H1 (cell line): ENCODE results near the gene MGAT5B. TPM values are rescaled to one million over a fixed set of nuclear protein-coding genes. Genes with fewer than 3 reads are reported as not detected.

Experiments used
- CTCF ChIA-PET: fragments of 300-600 bp; sonication (Branson Sonifier 250); formaldehyde crosslinking; loops from one replicate; lab custom pipeline; 2021; ENCODE audit not compliant: partially characterized antibody; lab: Charles Lee
- POLR2A ChIA-PET: fragments of 300-600 bp; sonication (Branson Sonifier 250); formaldehyde crosslinking; loops from one replicate; lab custom pipeline; 2021; ENCODE audit warnings: inconsistent platforms; ENCODE audit not compliant: partially characterized antibody; lab: Charles Lee
- DNase-seq, 2 experiments: peaks; one replicate each; pipeline versions ENCODE4 v3.0.0 to v3.0.0-alpha.2; 2010 to 2022; ENCODE audit warnings: low spot score in 2 of 2, low read depth in 1 of 2, mixed read lengths in 1 of 2
- FAIRE-seq: peaks from 2 replicates; lab custom pipeline; 2011; peaks lifted over from hg19 to GRCh38; lab: Jason Lieb, UNC
- H2AFZ ChIP-seq: 2 replicates; pipeline ENCODE4 v1.8.1; 2012; ENCODE audit warnings: low read length, inconsistent platforms
- H2AK5ac ChIP-seq: 2 replicates; pipeline ENCODE4 v1.6.1; 2013; ENCODE audit warnings: low read depth, low read length
- H2BK120ac ChIP-seq: replicated peaks from 2 replicates; pipeline ENCODE3; 2013; ENCODE audit warnings: low read depth, low read length, inconsistent platforms
- H2BK12ac ChIP-seq: 2 replicates; pipeline ENCODE4 v1.6.1; 2013; ENCODE audit warnings: low read depth, low read length
- H2BK15ac ChIP-seq: 2 replicates; pipeline ENCODE4 v1.6.1; 2013; ENCODE audit warnings: low read length
- H2BK20ac ChIP-seq: 2 replicates; pipeline ENCODE4 v1.6.1; 2013; ENCODE audit warnings: low read length
- H2BK5ac ChIP-seq: 2 replicates; pipeline ENCODE4 v1.6.1; 2013; ENCODE audit warnings: low read depth, low read length
- H3K14ac ChIP-seq: 2 replicates; pipeline ENCODE4 v1.6.1; 2013; ENCODE audit warnings: inconsistent platforms; ENCODE audit not compliant: insufficient read length
- H3K18ac ChIP-seq: 2 replicates; pipeline ENCODE4 v1.6.1; 2013; ENCODE audit warnings: low read length; ENCODE audit errors: extremely low read depth
- H3K23ac ChIP-seq: 2 replicates; pipeline ENCODE4 v1.6.1; 2013; ENCODE audit warnings: inconsistent platforms; ENCODE audit not compliant: insufficient read length
- H3K23me2 ChIP-seq: 2 replicates; pipeline ENCODE4 v1.6.1; 2013; ENCODE audit warnings: low read depth, low read length
- H3K27ac ChIP-seq: 2 replicates; pipeline ENCODE4 v1.6.1; 2011; ENCODE audit warnings: low read depth, low read length, inconsistent platforms
- H3K27me3 ChIP-seq, 4 experiments: replicated peaks in 1 of 4; 1 replicate in 1 of 4; 2 replicates in 3 of 4; pipeline versions ENCODE4 v1.6.1 to v1.8.1; 2011 to 2013; ENCODE audit warnings: low read length in 3 of 4, mild to moderate bottlenecking in 3 of 4, inconsistent platforms in 2 of 4, mixed read lengths in 2 of 4, moderate library complexity in 1 of 4; ENCODE audit not compliant: control insufficient read depth in 3 of 4, insufficient read depth in 3 of 4; ENCODE audit errors: extremely low read depth in 1 of 4
- H3K36me3 ChIP-seq, 4 experiments: 2 replicates each; pipeline versions ENCODE4 v1.6.1 to v1.8.1; 2011 to 2013; ENCODE audit warnings: mild to moderate bottlenecking in 4 of 4, low read length in 3 of 4, moderate library complexity in 2 of 4, control low read depth in 1 of 4, inconsistent platforms in 1 of 4; ENCODE audit not compliant: insufficient read depth in 4 of 4, control insufficient read depth in 2 of 4
- H3K4ac ChIP-seq: replicated peaks from 2 replicates; pipeline ENCODE3; 2013; ENCODE audit warnings: low read length, low read depth, mixed read lengths, inconsistent platforms; ENCODE audit not compliant: insufficient read length
- H3K4me1 ChIP-seq, 4 experiments: replicated peaks in 1 of 4; 1 replicate in 1 of 4; 2 replicates in 3 of 4; pipeline versions ENCODE4 v1.6.1 to v1.8.1; 2011 to 2013; ENCODE audit warnings: low read length in 3 of 4, inconsistent platforms in 2 of 4, mixed read lengths in 1 of 4; ENCODE audit not compliant: insufficient read depth in 4 of 4, control insufficient read depth in 3 of 4
- H3K4me2 ChIP-seq, 2 experiments: 2 replicates each; pipeline versions ENCODE4 v1.6.1 to v1.8.1; 2011 to 2013; ENCODE audit warnings: low read depth in 2 of 2, low read length in 2 of 2, control low read depth in 1 of 2, inconsistent platforms in 1 of 2, mild to moderate bottlenecking in 1 of 2; ENCODE audit not compliant: insufficient read depth in 1 of 2
- H3K4me3 ChIP-seq, 4 experiments: fragments of 200-600, 300-600 bp in 1 of 4; sonication (generic), shearing (Covaris generic), sonication (Bioruptor Twin) in 1 of 4; 2 replicates each; pipeline versions ENCODE4 v1.5.1 to v1.8.1; 2011 to 2016; ENCODE audit warnings: low read length in 4 of 4, low read depth in 3 of 4, control low read depth in 2 of 4, inconsistent platforms in 2 of 4, mild to moderate bottlenecking in 2 of 4, mixed read lengths in 1 of 4, moderate library complexity in 1 of 4; ENCODE audit not compliant: insufficient read depth in 2 of 4; ENCODE audit errors: extremely low read depth in 1 of 4
- H3K56ac ChIP-seq: replicated peaks from 2 replicates; pipeline ENCODE3; 2013; ENCODE audit warnings: low read depth, mild to moderate bottlenecking, mixed read lengths, low read length, inconsistent platforms; ENCODE audit not compliant: insufficient read length
- H3K79me1 ChIP-seq: 2 replicates; pipeline ENCODE4 v1.6.1; 2013; ENCODE audit warnings: low read depth, low read length, control low read depth
- H3K79me2 ChIP-seq, 2 experiments: 2 replicates each; pipeline versions ENCODE4 v1.6.1 to v1.8.1; 2012 to 2013; ENCODE audit warnings: low read length in 2 of 2, mild to moderate bottlenecking in 2 of 2, inconsistent platforms in 1 of 2; ENCODE audit not compliant: insufficient read depth in 2 of 2, control insufficient read depth in 1 of 2
- H3K9ac ChIP-seq, 4 experiments: replicated peaks in 1 of 4; 1 replicate in 1 of 4; 2 replicates in 3 of 4; pipeline versions ENCODE4 v1.6.1 to v1.8.1; 2011 to 2013; ENCODE audit warnings: low read depth in 3 of 4, low read length in 3 of 4, control low read depth in 2 of 4, mild to moderate bottlenecking in 2 of 4, moderate library complexity in 2 of 4, inconsistent platforms in 1 of 4; ENCODE audit errors: extremely low read depth in 1 of 4
- H3K9me3 ChIP-seq, 2 experiments: 2 replicates each; pipeline versions ENCODE4 v1.6.1 to v1.8.1; 2012 to 2013; ENCODE audit warnings: mild to moderate bottlenecking in 2 of 2, moderate library complexity in 2 of 2, control low read depth in 1 of 2, inconsistent platforms in 1 of 2, low read depth in 1 of 2, low read length in 1 of 2, mixed read lengths in 1 of 2; ENCODE audit not compliant: insufficient read depth in 2 of 2
- H4K20me1 ChIP-seq, 2 experiments: replicated peaks in 1 of 2; 2 replicates each; pipeline versions ENCODE3 to v1.8.1; 2011 to 2013; ENCODE audit warnings: inconsistent platforms in 2 of 2, low read length in 2 of 2, mild to moderate bottlenecking in 1 of 2; ENCODE audit not compliant: insufficient read depth in 2 of 2, control insufficient read depth in 1 of 2
- H4K5ac ChIP-seq: 2 replicates; pipeline ENCODE4 v1.6.1; 2013; ENCODE audit warnings: low read length, low read depth, mixed read lengths, inconsistent platforms; ENCODE audit not compliant: insufficient read length
- H4K8ac ChIP-seq: 2 replicates; pipeline ENCODE4 v1.8.0; 2013; ENCODE audit warnings: mild to moderate bottlenecking, moderate library complexity, low read length, inconsistent platforms; ENCODE audit not compliant: insufficient read depth; ENCODE audit errors: extremely low read depth
- H4K91ac ChIP-seq: replicated peaks from 2 replicates; pipeline ENCODE3; 2013; ENCODE audit warnings: low read length, mixed read lengths, inconsistent platforms; ENCODE audit not compliant: insufficient read length
- FOSL1 ChIP-seq: IDR thresholded peaks from 2 replicates; pipeline ENCODE4 v1.6.1; 2011; ENCODE audit warnings: mild to moderate bottlenecking, low read depth, low read length, moderate library complexity; ENCODE audit not compliant: insufficient read depth
- WGBS, 2 experiments: shearing (Covaris generic) in 1 of 2; methylation state at CpG; one replicate each; pipeline versions ENCODE4 v1.1.6 to v1.1.7; 2013 to 2015; ENCODE audit warnings: low lambda C conversion rate in 2 of 2, mixed read lengths in 2 of 2, inconsistent platforms in 1 of 2, low coverage in 1 of 2, missing lambda C conversion rate in 1 of 2; ENCODE audit not compliant: insufficient replicate concordance in 2 of 2, insufficient coverage in 1 of 2, insufficient read length in 1 of 2; ENCODE audit errors: extremely low coverage in 1 of 2, missing lambda C conversion rate in 1 of 2; 5-methylcytosine and 5-hydroxymethylcytosine counted together
- polyA plus RNA-seq, 7 experiments: library from polyadenylated mRNA; depleted of rRNA in 3 of 7; stranded (reverse) in 5 of 7; unstranded in 2 of 7; fragments of >200 nt in 5 of 7; fragments of 200-250 nt in 2 of 7; gene quantifications; 1 replicate in 5 of 7; 2 replicates in 1 of 7; 4 replicates in 1 of 7; pipeline versions ENCODE4 v1.2.1 to v1.2.3, GENCODE V29; 2011 to 2013; ENCODE audit warnings: missing spikeins in 2 of 7, mixed read lengths in 2 of 7
- total RNA-seq: library from RNA; stranded (reverse); fragmentation: NEBNext Ultra II Directional; extraction: Animal tissue kit (Norgen Biotek cat#: 25700); gene quantifications from 2 replicates; pipeline ENCODE4 v1.2.1, GENCODE V29; 2021

MGAT5B gene
- total and polyA plus RNA-seq, 2 of the 8 experiments (the other 6 are each of a cell fraction or from before 2014, with no cell fraction given) = 7.9 to 8.2 TPM

GRCh38 chr17:76996741-76997694 is 128.8 kb downstream of the MGAT5B start:
- Histone ChIP-seq H2AK5ac (peak overlapping the region; percentile 65; the same call in 1 of the 2 replicates), H4K91ac (peak overlapping the region; percentile 7), H3K9me3 (no peaks in the 10 kb centered on the region), H3K56ac (no peak overlapping the region), H2BK15ac (no peak overlapping the region), H4K20me1 (no peaks in the 10 kb centered on the region), H3K27me3 (0 out of 7 replicates have a peak, but pooled peaks cover 0 to 2% (median 0%) of the 10 kb centered on the region in 4 experiments), H3K18ac (peak overlapping the region; percentile 60), H2BK20ac (peak overlapping the region; percentile 72; the same call in 1 of the 2 replicates), H3K9ac (no peak overlapping the region), H2AFZ (no peak overlapping the region), H2BK12ac (0 out of 2 replicates have a peak overlapping the region, but pooled peaks have one; percentile 27), H4K5ac (no peak overlapping the region), H3K4me1 (peaks cover 6 to 25% (median 16%) of the 10 kb centered on the region in 4 experiments), H3K4ac (no peak overlapping the region), H3K14ac (no peak overlapping the region), H2BK120ac (peak overlapping the region; percentile 52), H3K27ac (no peak overlapping the region), H3K23me2 (no peaks in the 10 kb centered on the region), H3K79me1 (no peaks in the 10 kb centered on the region), H3K4me2 (peak overlapping the region in 1 of 2 experiments; percentile 30; a peak in 1 of 4 replicates), H3K4me3 (no peak overlapping the region), H2BK5ac (0 out of 2 replicates have a peak overlapping the region, but pooled peaks have one; percentile 35), H4K8ac (no peak overlapping the region), H3K23ac (no peak overlapping the region), H3K36me3 (no peaks in the 10 kb centered on the region), H3K79me2 (no peaks in the 10 kb centered on the region)
- no peak for TF ChIP-seq FOSL1
- 85% methylated on average over 15 of the region's 16 CpGs; no CpG with 5 or more reads in 1 of the 2 experiments for WGBS, 2 experiments
- POLR2A ChIA-PET = interaction anchor here (1.2 to 2.1 kb wide), 3 partner anchors 14 to 30 kb away, joined by 3 to 8 read pairs (median 5); no protein-coding TSS in a partner anchor
- CTCF ChIA-PET = interaction anchor here (0.5 to 1.4 kb wide), 3 partner anchors 38 to 258 kb away, joined by 3 read pairs; no protein-coding TSS in a partner anchor
- FAIRE-seq (no peak), DNase-seq (no peak)
